H1 (cell line): ENCODE data around the gene PPARD. TPM values are rescaled to one million over a fixed set of nuclear protein-coding genes. Genes with fewer than 3 reads are reported as not detected.

Source experiments
- CTCF ChIA-PET: fragments of 300-600 bp; sonication (Branson Sonifier 250); formaldehyde crosslinking; loops from one replicate; lab custom pipeline; 2021; ENCODE audit not compliant: partially characterized antibody; lab: Charles Lee
- POLR2A ChIA-PET: fragments of 300-600 bp; sonication (Branson Sonifier 250); formaldehyde crosslinking; loops from one replicate; lab custom pipeline; 2021; ENCODE audit warnings: inconsistent platforms; ENCODE audit not compliant: partially characterized antibody; lab: Charles Lee
- DNase-seq, 2 experiments: peaks; one replicate each; pipeline versions ENCODE4 v3.0.0 to v3.0.0-alpha.2; 2010 to 2022; ENCODE audit warnings: low spot score in 2 of 2, low read depth in 1 of 2, mixed read lengths in 1 of 2
- FAIRE-seq: peaks from 2 replicates; lab custom pipeline; 2011; peaks lifted over from hg19 to GRCh38; lab: Jason Lieb, UNC
- H2AFZ ChIP-seq: 2 replicates; pipeline ENCODE4 v1.8.1; 2012; ENCODE audit warnings: low read length, inconsistent platforms
- H2AK5ac ChIP-seq: 2 replicates; pipeline ENCODE4 v1.6.1; 2013; ENCODE audit warnings: low read depth, low read length
- H2BK120ac ChIP-seq: replicated peaks from 2 replicates; pipeline ENCODE3; 2013; ENCODE audit warnings: low read depth, low read length, inconsistent platforms
- H2BK12ac ChIP-seq: 2 replicates; pipeline ENCODE4 v1.6.1; 2013; ENCODE audit warnings: low read depth, low read length
- H2BK15ac ChIP-seq: 2 replicates; pipeline ENCODE4 v1.6.1; 2013; ENCODE audit warnings: low read length
- H2BK20ac ChIP-seq: 2 replicates; pipeline ENCODE4 v1.6.1; 2013; ENCODE audit warnings: low read length
- H2BK5ac ChIP-seq: 2 replicates; pipeline ENCODE4 v1.6.1; 2013; ENCODE audit warnings: low read depth, low read length
- H3K14ac ChIP-seq: 2 replicates; pipeline ENCODE4 v1.6.1; 2013; ENCODE audit warnings: inconsistent platforms; ENCODE audit not compliant: insufficient read length
- H3K18ac ChIP-seq: 2 replicates; pipeline ENCODE4 v1.6.1; 2013; ENCODE audit warnings: low read length; ENCODE audit errors: extremely low read depth
- H3K23ac ChIP-seq: 2 replicates; pipeline ENCODE4 v1.6.1; 2013; ENCODE audit warnings: inconsistent platforms; ENCODE audit not compliant: insufficient read length
- H3K23me2 ChIP-seq: 2 replicates; pipeline ENCODE4 v1.6.1; 2013; ENCODE audit warnings: low read depth, low read length
- H3K27ac ChIP-seq: 2 replicates; pipeline ENCODE4 v1.6.1; 2011; ENCODE audit warnings: low read depth, low read length, inconsistent platforms
- H3K27me3 ChIP-seq, 4 experiments: replicated peaks in 1 of 4; 1 replicate in 1 of 4; 2 replicates in 3 of 4; pipeline versions ENCODE4 v1.6.1 to v1.8.1; 2011 to 2013; ENCODE audit warnings: low read length in 3 of 4, mild to moderate bottlenecking in 3 of 4, inconsistent platforms in 2 of 4, mixed read lengths in 2 of 4, moderate library complexity in 1 of 4; ENCODE audit not compliant: control insufficient read depth in 3 of 4, insufficient read depth in 3 of 4; ENCODE audit errors: extremely low read depth in 1 of 4
- H3K36me3 ChIP-seq, 4 experiments: 2 replicates each; pipeline versions ENCODE4 v1.6.1 to v1.8.1; 2011 to 2013; ENCODE audit warnings: mild to moderate bottlenecking in 4 of 4, low read length in 3 of 4, moderate library complexity in 2 of 4, control low read depth in 1 of 4, inconsistent platforms in 1 of 4; ENCODE audit not compliant: insufficient read depth in 4 of 4, control insufficient read depth in 2 of 4
- H3K4ac ChIP-seq: replicated peaks from 2 replicates; pipeline ENCODE3; 2013; ENCODE audit warnings: low read length, low read depth, mixed read lengths, inconsistent platforms; ENCODE audit not compliant: insufficient read length
- H3K4me1 ChIP-seq, 4 experiments: replicated peaks in 1 of 4; 1 replicate in 1 of 4; 2 replicates in 3 of 4; pipeline versions ENCODE4 v1.6.1 to v1.8.1; 2011 to 2013; ENCODE audit warnings: low read length in 3 of 4, inconsistent platforms in 2 of 4, mixed read lengths in 1 of 4; ENCODE audit not compliant: insufficient read depth in 4 of 4, control insufficient read depth in 3 of 4
- H3K4me2 ChIP-seq, 2 experiments: 2 replicates each; pipeline versions ENCODE4 v1.6.1 to v1.8.1; 2011 to 2013; ENCODE audit warnings: low read depth in 2 of 2, low read length in 2 of 2, control low read depth in 1 of 2, inconsistent platforms in 1 of 2, mild to moderate bottlenecking in 1 of 2; ENCODE audit not compliant: insufficient read depth in 1 of 2
- H3K4me3 ChIP-seq, 4 experiments: fragments of 200-600, 300-600 bp in 1 of 4; sonication (generic), shearing (Covaris generic), sonication (Bioruptor Twin) in 1 of 4; 2 replicates each; pipeline versions ENCODE4 v1.5.1 to v1.8.1; 2011 to 2016; ENCODE audit warnings: low read length in 4 of 4, low read depth in 3 of 4, control low read depth in 2 of 4, inconsistent platforms in 2 of 4, mild to moderate bottlenecking in 2 of 4, mixed read lengths in 1 of 4, moderate library complexity in 1 of 4; ENCODE audit not compliant: insufficient read depth in 2 of 4; ENCODE audit errors: extremely low read depth in 1 of 4
- H3K56ac ChIP-seq: replicated peaks from 2 replicates; pipeline ENCODE3; 2013; ENCODE audit warnings: low read depth, mild to moderate bottlenecking, mixed read lengths, low read length, inconsistent platforms; ENCODE audit not compliant: insufficient read length
- H3K79me1 ChIP-seq: 2 replicates; pipeline ENCODE4 v1.6.1; 2013; ENCODE audit warnings: low read depth, low read length, control low read depth
- H3K79me2 ChIP-seq, 2 experiments: 2 replicates each; pipeline versions ENCODE4 v1.6.1 to v1.8.1; 2012 to 2013; ENCODE audit warnings: low read length in 2 of 2, mild to moderate bottlenecking in 2 of 2, inconsistent platforms in 1 of 2; ENCODE audit not compliant: insufficient read depth in 2 of 2, control insufficient read depth in 1 of 2
- H3K9ac ChIP-seq, 4 experiments: replicated peaks in 1 of 4; 1 replicate in 1 of 4; 2 replicates in 3 of 4; pipeline versions ENCODE4 v1.6.1 to v1.8.1; 2011 to 2013; ENCODE audit warnings: low read depth in 3 of 4, low read length in 3 of 4, control low read depth in 2 of 4, mild to moderate bottlenecking in 2 of 4, moderate library complexity in 2 of 4, inconsistent platforms in 1 of 4; ENCODE audit errors: extremely low read depth in 1 of 4
- H3K9me3 ChIP-seq, 2 experiments: 2 replicates each; pipeline versions ENCODE4 v1.6.1 to v1.8.1; 2012 to 2013; ENCODE audit warnings: mild to moderate bottlenecking in 2 of 2, moderate library complexity in 2 of 2, control low read depth in 1 of 2, inconsistent platforms in 1 of 2, low read depth in 1 of 2, low read length in 1 of 2, mixed read lengths in 1 of 2; ENCODE audit not compliant: insufficient read depth in 2 of 2
- H4K20me1 ChIP-seq, 2 experiments: replicated peaks in 1 of 2; 2 replicates each; pipeline versions ENCODE3 to v1.8.1; 2011 to 2013; ENCODE audit warnings: inconsistent platforms in 2 of 2, low read length in 2 of 2, mild to moderate bottlenecking in 1 of 2; ENCODE audit not compliant: insufficient read depth in 2 of 2, control insufficient read depth in 1 of 2
- H4K5ac ChIP-seq: 2 replicates; pipeline ENCODE4 v1.6.1; 2013; ENCODE audit warnings: low read length, low read depth, mixed read lengths, inconsistent platforms; ENCODE audit not compliant: insufficient read length
- H4K8ac ChIP-seq: 2 replicates; pipeline ENCODE4 v1.8.0; 2013; ENCODE audit warnings: mild to moderate bottlenecking, moderate library complexity, low read length, inconsistent platforms; ENCODE audit not compliant: insufficient read depth; ENCODE audit errors: extremely low read depth
- H4K91ac ChIP-seq: replicated peaks from 2 replicates; pipeline ENCODE3; 2013; ENCODE audit warnings: low read length, mixed read lengths, inconsistent platforms; ENCODE audit not compliant: insufficient read length
- ATF3 ChIP-seq: IDR thresholded peaks from 2 replicates; pipeline ENCODE4 v1.6.1; 2011; ENCODE audit warnings: low read depth, mild to moderate bottlenecking, low read length; ENCODE audit not compliant: insufficient read depth
- CTBP2 ChIP-seq: IDR thresholded peaks from 2 replicates; pipeline ENCODE4 v1.7.0; 2011; ENCODE audit warnings: borderline replicate concordance, mild to moderate bottlenecking, moderate library complexity, mixed read lengths, low read length; ENCODE audit not compliant: insufficient read depth, insufficient read length
- EGR1 ChIP-seq: IDR thresholded peaks from 2 replicates; pipeline ENCODE4 v1.6.1; 2011; ENCODE audit warnings: low read depth, low read length, borderline replicate concordance
- FOSL1 ChIP-seq: IDR thresholded peaks from 2 replicates; pipeline ENCODE4 v1.6.1; 2011; ENCODE audit warnings: mild to moderate bottlenecking, low read depth, low read length, moderate library complexity; ENCODE audit not compliant: insufficient read depth
- GTF2F1 ChIP-seq: IDR thresholded peaks from 2 replicates; pipeline ENCODE4 v1.6.1; 2012; ENCODE audit warnings: low read depth, low read length, improper control_type of control experiment, borderline replicate concordance
- HDAC2 ChIP-seq, 2 experiments: fragments of 300-600 bp in 1 of 2; sonication (generic) in 1 of 2; IDR thresholded peaks; 2 replicates each; pipeline ENCODE4 v1.6.1; 2011 to 2012; ENCODE audit warnings: low read depth in 2 of 2, low read length in 2 of 2, mild to moderate bottlenecking in 2 of 2, moderate library complexity in 2 of 2, borderline replicate concordance in 1 of 2, inconsistent platforms in 1 of 2
- JUND ChIP-seq: IDR thresholded peaks from 2 replicates; pipeline ENCODE4 v1.6.1; 2011; ENCODE audit warnings: mild to moderate bottlenecking, improper control_type of control experiment, low read length
- PHF8 ChIP-seq: fragments of 200-600 bp; sonication (generic); conservative IDR thresholded peaks from 2 replicates; pipeline ENCODE4 v1.7.1; 2012; ENCODE audit warnings: low read depth, mild to moderate bottlenecking, inconsistent platforms, low read length, moderate library complexity
- RAD21 ChIP-seq, 2 experiments: IDR thresholded peaks in 1 of 2; conservative IDR thresholded peaks in 1 of 2; 2 replicates each; pipeline ENCODE4 v1.6.1; 2011; ENCODE audit warnings: low read depth in 2 of 2, low read length in 2 of 2, improper control_type of control experiment in 1 of 2, inconsistent platforms in 1 of 2, mild to moderate bottlenecking in 1 of 2, moderate library complexity in 1 of 2
- ZNF274 ChIP-seq: IDR thresholded peaks from 2 replicates; pipeline ENCODE4 v1.7.0; 2012; ENCODE audit warnings: low read length, borderline replicate concordance; ENCODE audit errors: extremely low read depth
- WGBS, 2 experiments: shearing (Covaris generic) in 1 of 2; methylation state at CpG; one replicate each; pipeline versions ENCODE4 v1.1.6 to v1.1.7; 2013 to 2015; ENCODE audit warnings: low lambda C conversion rate in 2 of 2, mixed read lengths in 2 of 2, inconsistent platforms in 1 of 2, low coverage in 1 of 2, missing lambda C conversion rate in 1 of 2; ENCODE audit not compliant: insufficient replicate concordance in 2 of 2, insufficient coverage in 1 of 2, insufficient read length in 1 of 2; ENCODE audit errors: extremely low coverage in 1 of 2, missing lambda C conversion rate in 1 of 2; 5-methylcytosine and 5-hydroxymethylcytosine counted together
- polyA plus RNA-seq, 7 experiments: library from polyadenylated mRNA; depleted of rRNA in 3 of 7; stranded (reverse) in 5 of 7; unstranded in 2 of 7; fragments of >200 nt in 5 of 7; fragments of 200-250 nt in 2 of 7; gene quantifications; 1 replicate in 5 of 7; 2 replicates in 1 of 7; 4 replicates in 1 of 7; pipeline versions ENCODE4 v1.2.1 to v1.2.3, GENCODE V29; 2011 to 2013; ENCODE audit warnings: missing spikeins in 2 of 7, mixed read lengths in 2 of 7
- total RNA-seq: library from RNA; stranded (reverse); fragmentation: NEBNext Ultra II Directional; extraction: Animal tissue kit (Norgen Biotek cat#: 25700); gene quantifications from 2 replicates; pipeline ENCODE4 v1.2.1, GENCODE V29; 2021

The PPARD gene
- total and polyA plus RNA-seq, 2 of the 8 experiments (the other 6 are each of a cell fraction or from before 2014, with no cell fraction given), result 14.6 to 14.9 TPM

- Histone ChIP-seq H3K23ac (no peak overlapping the region), H2AK5ac (no peak overlapping the region), H3K27ac (no peak overlapping the region), H3K4me1 (peaks cover 0 to 8% (median 0%) of the 10 kb centered on the region in 4 experiments; a peak in 2 of 7 replicates), H2AFZ (no peak overlapping the region), H3K56ac (no peak overlapping the region), H4K5ac (no peak overlapping the region), H3K9ac (no peak overlapping the region), H2BK15ac (no peak overlapping the region), H2BK12ac (no peak overlapping the region), H4K91ac (no peak overlapping the region), H3K79me2 (no peaks in the 10 kb centered on the region; a peak in 1 of 4 replicates), H3K36me3 (no peaks in the 10 kb centered on the region), H3K27me3 (no peaks in the 10 kb centered on the region), H3K14ac (no peak overlapping the region), H3K23me2 (no peaks in the 10 kb centered on the region; the same call in 1 of the 2 replicates), H3K18ac (no peak overlapping the region), H3K79me1 (no peaks in the 10 kb centered on the region; the same call in 1 of the 2 replicates), H3K4me3 (no peak overlapping the region), H3K9me3 (no peaks in the 10 kb centered on the region), H3K4me2 (no peak overlapping the region), H2BK5ac (no peak overlapping the region), H2BK120ac (no peak overlapping the region), H2BK20ac (no peak overlapping the region), H4K20me1 (no peaks in the 10 kb centered on the region), H3K4ac (no peak overlapping the region), H4K8ac (no peak overlapping the region)
- DNase-seq, result no peak
- ChIA-PET CTCF (interaction anchor here (0.8 to 4.2 kb wide), 11 partner anchors 9 to 120 kb away, joined by 3 to 25 read pairs (median 4); no protein-coding TSS in a partner anchor), POLR2A (interaction anchor here (1.1 to 2.1 kb wide), 3 partner anchors 8 to 18 kb away, joined by 4 to 6 read pairs (median 5); no protein-coding TSS in a partner anchor)
- no peak for FAIRE-seq
- 89% methylated on average over 5 of the region's 5 CpGs; no CpG with 5 or more reads in 1 of the 2 experiments for WGBS, 2 experiments
- TF ChIP-seq ATF3 (no peak), RAD21 (IDR thresholded peaks at IDR 0.05 in 1 of 2, conservative IDR thresholded peaks at IDR 0.05 in 1 of 2; ENCODE audit: low read depth in 2 of 2, low read length in 2 of 2) (no peak), FOSL1 (no peak), ZNF274 (no peak), JUND (no peak), CTBP2 (no peak), HDAC2 (IDR thresholded peaks at IDR 0.05; ENCODE audit: borderline replicate concordance in 1 of 2, low read depth in 2 of 2, low read length in 2 of 2) (no peak), EGR1 (no peak), PHF8 (no peak), GTF2F1 (no peak)
Measured at GRCh38 chr6:35400111-35400510, 57.8 kb downstream of the PPARD start.
